H1 (cell line): ENCODE results near the gene CNGA4. TPM values are rescaled to one million over a fixed set of nuclear protein-coding genes. Genes with fewer than 3 reads are reported as not detected.

Experiments
- CTCF ChIA-PET: fragments of 300-600 bp; sonication (Branson Sonifier 250); formaldehyde crosslinking; loops from one replicate; lab custom pipeline; 2021; ENCODE audit not compliant: partially characterized antibody; lab: Charles Lee
- POLR2A ChIA-PET: fragments of 300-600 bp; sonication (Branson Sonifier 250); formaldehyde crosslinking; loops from one replicate; lab custom pipeline; 2021; ENCODE audit warnings: inconsistent platforms; ENCODE audit not compliant: partially characterized antibody; lab: Charles Lee
- DNase-seq, 2 experiments: peaks; one replicate each; pipeline versions ENCODE4 v3.0.0 to v3.0.0-alpha.2; 2010 to 2022; ENCODE audit warnings: low spot score in 2 of 2, low read depth in 1 of 2, mixed read lengths in 1 of 2
- FAIRE-seq: peaks from 2 replicates; lab custom pipeline; 2011; peaks lifted over from hg19 to GRCh38; lab: Jason Lieb, UNC
- H2AFZ ChIP-seq: 2 replicates; pipeline ENCODE4 v1.8.1; 2012; ENCODE audit warnings: low read length, inconsistent platforms
- H2AK5ac ChIP-seq: 2 replicates; pipeline ENCODE4 v1.6.1; 2013; ENCODE audit warnings: low read depth, low read length
- H2BK120ac ChIP-seq: replicated peaks from 2 replicates; pipeline ENCODE3; 2013; ENCODE audit warnings: low read depth, low read length, inconsistent platforms
- H2BK12ac ChIP-seq: 2 replicates; pipeline ENCODE4 v1.6.1; 2013; ENCODE audit warnings: low read depth, low read length
- H2BK15ac ChIP-seq: 2 replicates; pipeline ENCODE4 v1.6.1; 2013; ENCODE audit warnings: low read length
- H2BK20ac ChIP-seq: 2 replicates; pipeline ENCODE4 v1.6.1; 2013; ENCODE audit warnings: low read length
- H2BK5ac ChIP-seq: 2 replicates; pipeline ENCODE4 v1.6.1; 2013; ENCODE audit warnings: low read depth, low read length
- H3K14ac ChIP-seq: 2 replicates; pipeline ENCODE4 v1.6.1; 2013; ENCODE audit warnings: inconsistent platforms; ENCODE audit not compliant: insufficient read length
- H3K18ac ChIP-seq: 2 replicates; pipeline ENCODE4 v1.6.1; 2013; ENCODE audit warnings: low read length; ENCODE audit errors: extremely low read depth
- H3K23ac ChIP-seq: 2 replicates; pipeline ENCODE4 v1.6.1; 2013; ENCODE audit warnings: inconsistent platforms; ENCODE audit not compliant: insufficient read length
- H3K23me2 ChIP-seq: 2 replicates; pipeline ENCODE4 v1.6.1; 2013; ENCODE audit warnings: low read depth, low read length
- H3K27ac ChIP-seq: 2 replicates; pipeline ENCODE4 v1.6.1; 2011; ENCODE audit warnings: low read depth, low read length, inconsistent platforms
- H3K27me3 ChIP-seq, 4 experiments: replicated peaks in 1 of 4; 1 replicate in 1 of 4; 2 replicates in 3 of 4; pipeline versions ENCODE4 v1.6.1 to v1.8.1; 2011 to 2013; ENCODE audit warnings: low read length in 3 of 4, mild to moderate bottlenecking in 3 of 4, inconsistent platforms in 2 of 4, mixed read lengths in 2 of 4, moderate library complexity in 1 of 4; ENCODE audit not compliant: control insufficient read depth in 3 of 4, insufficient read depth in 3 of 4; ENCODE audit errors: extremely low read depth in 1 of 4
- H3K36me3 ChIP-seq, 4 experiments: 2 replicates each; pipeline versions ENCODE4 v1.6.1 to v1.8.1; 2011 to 2013; ENCODE audit warnings: mild to moderate bottlenecking in 4 of 4, low read length in 3 of 4, moderate library complexity in 2 of 4, control low read depth in 1 of 4, inconsistent platforms in 1 of 4; ENCODE audit not compliant: insufficient read depth in 4 of 4, control insufficient read depth in 2 of 4
- H3K4ac ChIP-seq: replicated peaks from 2 replicates; pipeline ENCODE3; 2013; ENCODE audit warnings: low read length, low read depth, mixed read lengths, inconsistent platforms; ENCODE audit not compliant: insufficient read length
- H3K4me1 ChIP-seq, 4 experiments: replicated peaks in 1 of 4; 1 replicate in 1 of 4; 2 replicates in 3 of 4; pipeline versions ENCODE4 v1.6.1 to v1.8.1; 2011 to 2013; ENCODE audit warnings: low read length in 3 of 4, inconsistent platforms in 2 of 4, mixed read lengths in 1 of 4; ENCODE audit not compliant: insufficient read depth in 4 of 4, control insufficient read depth in 3 of 4
- H3K4me2 ChIP-seq, 2 experiments: 2 replicates each; pipeline versions ENCODE4 v1.6.1 to v1.8.1; 2011 to 2013; ENCODE audit warnings: low read depth in 2 of 2, low read length in 2 of 2, control low read depth in 1 of 2, inconsistent platforms in 1 of 2, mild to moderate bottlenecking in 1 of 2; ENCODE audit not compliant: insufficient read depth in 1 of 2
- H3K4me3 ChIP-seq, 4 experiments: fragments of 200-600, 300-600 bp in 1 of 4; sonication (generic), shearing (Covaris generic), sonication (Bioruptor Twin) in 1 of 4; 2 replicates each; pipeline versions ENCODE4 v1.5.1 to v1.8.1; 2011 to 2016; ENCODE audit warnings: low read length in 4 of 4, low read depth in 3 of 4, control low read depth in 2 of 4, inconsistent platforms in 2 of 4, mild to moderate bottlenecking in 2 of 4, mixed read lengths in 1 of 4, moderate library complexity in 1 of 4; ENCODE audit not compliant: insufficient read depth in 2 of 4; ENCODE audit errors: extremely low read depth in 1 of 4
- H3K56ac ChIP-seq: replicated peaks from 2 replicates; pipeline ENCODE3; 2013; ENCODE audit warnings: low read depth, mild to moderate bottlenecking, mixed read lengths, low read length, inconsistent platforms; ENCODE audit not compliant: insufficient read length
- H3K79me1 ChIP-seq: 2 replicates; pipeline ENCODE4 v1.6.1; 2013; ENCODE audit warnings: low read depth, low read length, control low read depth
- H3K79me2 ChIP-seq, 2 experiments: 2 replicates each; pipeline versions ENCODE4 v1.6.1 to v1.8.1; 2012 to 2013; ENCODE audit warnings: low read length in 2 of 2, mild to moderate bottlenecking in 2 of 2, inconsistent platforms in 1 of 2; ENCODE audit not compliant: insufficient read depth in 2 of 2, control insufficient read depth in 1 of 2
- H3K9ac ChIP-seq, 4 experiments: replicated peaks in 1 of 4; 1 replicate in 1 of 4; 2 replicates in 3 of 4; pipeline versions ENCODE4 v1.6.1 to v1.8.1; 2011 to 2013; ENCODE audit warnings: low read depth in 3 of 4, low read length in 3 of 4, control low read depth in 2 of 4, mild to moderate bottlenecking in 2 of 4, moderate library complexity in 2 of 4, inconsistent platforms in 1 of 4; ENCODE audit errors: extremely low read depth in 1 of 4
- H3K9me3 ChIP-seq, 2 experiments: 2 replicates each; pipeline versions ENCODE4 v1.6.1 to v1.8.1; 2012 to 2013; ENCODE audit warnings: mild to moderate bottlenecking in 2 of 2, moderate library complexity in 2 of 2, control low read depth in 1 of 2, inconsistent platforms in 1 of 2, low read depth in 1 of 2, low read length in 1 of 2, mixed read lengths in 1 of 2; ENCODE audit not compliant: insufficient read depth in 2 of 2
- H4K20me1 ChIP-seq, 2 experiments: replicated peaks in 1 of 2; 2 replicates each; pipeline versions ENCODE3 to v1.8.1; 2011 to 2013; ENCODE audit warnings: inconsistent platforms in 2 of 2, low read length in 2 of 2, mild to moderate bottlenecking in 1 of 2; ENCODE audit not compliant: insufficient read depth in 2 of 2, control insufficient read depth in 1 of 2
- H4K5ac ChIP-seq: 2 replicates; pipeline ENCODE4 v1.6.1; 2013; ENCODE audit warnings: low read length, low read depth, mixed read lengths, inconsistent platforms; ENCODE audit not compliant: insufficient read length
- H4K8ac ChIP-seq: 2 replicates; pipeline ENCODE4 v1.8.0; 2013; ENCODE audit warnings: mild to moderate bottlenecking, moderate library complexity, low read length, inconsistent platforms; ENCODE audit not compliant: insufficient read depth; ENCODE audit errors: extremely low read depth
- H4K91ac ChIP-seq: replicated peaks from 2 replicates; pipeline ENCODE3; 2013; ENCODE audit warnings: low read length, mixed read lengths, inconsistent platforms; ENCODE audit not compliant: insufficient read length
- BACH1 ChIP-seq: IDR thresholded peaks from 2 replicates; pipeline ENCODE4 v1.6.1; 2012; ENCODE audit warnings: low read length, improper control_type of control experiment
- CHD1 ChIP-seq: IDR thresholded peaks from 2 replicates; pipeline ENCODE4 v1.6.1; 2012; ENCODE audit warnings: low read depth, low read length, improper control_type of control experiment
- GABPA ChIP-seq: IDR thresholded peaks from 2 replicates; pipeline ENCODE4 v1.6.1; 2011; ENCODE audit warnings: mild to moderate bottlenecking, low read length, moderate library complexity, borderline replicate concordance; ENCODE audit not compliant: insufficient read depth
- HDAC6 ChIP-seq: IDR thresholded peaks from one replicate; pipeline ENCODE4 v1.7.1; 2012; ENCODE audit warnings: low read depth, mild to moderate bottlenecking, inconsistent platforms, low read length, moderate library complexity
- RAD21 ChIP-seq, 2 experiments: IDR thresholded peaks in 1 of 2; conservative IDR thresholded peaks in 1 of 2; 2 replicates each; pipeline ENCODE4 v1.6.1; 2011; ENCODE audit warnings: low read depth in 2 of 2, low read length in 2 of 2, improper control_type of control experiment in 1 of 2, inconsistent platforms in 1 of 2, mild to moderate bottlenecking in 1 of 2, moderate library complexity in 1 of 2
- SRF ChIP-seq: IDR thresholded peaks from 2 replicates; pipeline ENCODE4 v1.6.1; 2011; ENCODE audit warnings: mild to moderate bottlenecking, low read depth, low read length, moderate library complexity
- ZNF274 ChIP-seq: IDR thresholded peaks from 2 replicates; pipeline ENCODE4 v1.7.0; 2012; ENCODE audit warnings: low read length, borderline replicate concordance; ENCODE audit errors: extremely low read depth
- WGBS, 2 experiments: shearing (Covaris generic) in 1 of 2; methylation state at CpG; one replicate each; pipeline versions ENCODE4 v1.1.6 to v1.1.7; 2013 to 2015; ENCODE audit warnings: low lambda C conversion rate in 2 of 2, mixed read lengths in 2 of 2, inconsistent platforms in 1 of 2, low coverage in 1 of 2, missing lambda C conversion rate in 1 of 2; ENCODE audit not compliant: insufficient replicate concordance in 2 of 2, insufficient coverage in 1 of 2, insufficient read length in 1 of 2; ENCODE audit errors: extremely low coverage in 1 of 2, missing lambda C conversion rate in 1 of 2; 5-methylcytosine and 5-hydroxymethylcytosine counted together
- polyA plus RNA-seq, 7 experiments: library from polyadenylated mRNA; depleted of rRNA in 3 of 7; stranded (reverse) in 5 of 7; unstranded in 2 of 7; fragments of >200 nt in 5 of 7; fragments of 200-250 nt in 2 of 7; gene quantifications; 1 replicate in 5 of 7; 2 replicates in 1 of 7; 4 replicates in 1 of 7; pipeline versions ENCODE4 v1.2.1 to v1.2.3, GENCODE V29; 2011 to 2013; ENCODE audit warnings: missing spikeins in 2 of 7, mixed read lengths in 2 of 7
- total RNA-seq: library from RNA; stranded (reverse); fragmentation: NEBNext Ultra II Directional; extraction: Animal tissue kit (Norgen Biotek cat#: 25700); gene quantifications from 2 replicates; pipeline ENCODE4 v1.2.1, GENCODE V29; 2021

The CNGA4 gene
- total and polyA plus RNA-seq, 2 of the 8 experiments (the other 6 are each of a cell fraction or from before 2014, with no cell fraction given), result 0.29 TPM; not detected in 1

DNA sequence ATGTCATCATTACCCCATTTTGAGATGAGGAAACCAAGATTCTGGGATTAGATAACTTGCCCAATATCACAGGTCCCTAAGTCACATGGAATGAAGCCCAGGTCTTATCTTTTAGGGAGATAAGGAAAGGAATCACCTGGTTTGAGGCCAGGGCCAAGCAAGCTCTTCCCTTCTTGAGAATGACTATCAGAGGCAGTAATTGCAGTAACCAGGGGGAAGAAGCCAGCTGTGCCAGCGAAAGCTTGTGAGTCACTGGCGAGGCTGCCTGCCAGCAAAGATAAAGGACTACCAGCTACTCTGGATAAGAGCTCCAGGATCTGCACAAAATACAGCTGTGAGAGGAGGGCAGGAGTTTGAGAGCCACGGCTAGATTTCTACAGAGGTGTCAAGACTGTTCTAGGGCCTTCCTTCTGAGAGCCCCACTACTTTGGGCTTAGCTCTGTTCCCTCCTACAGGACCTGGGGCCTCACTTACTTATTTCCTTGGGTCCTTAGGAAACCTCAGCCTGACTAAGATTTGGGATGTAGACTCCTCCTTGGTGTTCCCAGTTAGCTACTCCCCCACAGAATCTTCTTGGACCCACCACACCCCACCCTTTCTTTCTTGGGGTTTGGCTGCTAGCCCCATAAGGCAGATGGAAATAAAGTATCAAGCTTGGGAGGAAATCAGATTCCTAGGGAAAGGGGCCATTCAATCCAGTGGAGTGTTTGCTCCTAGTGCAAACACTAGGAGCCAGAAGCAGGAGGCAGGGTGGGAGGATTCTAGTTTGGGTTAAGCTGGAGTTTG is 11.1 kb downstream of the CNGA4 start:
- Histone ChIP-seq H2BK120ac (no peak overlapping the region), H3K27me3 (no peaks in the 10 kb centered on the region), H4K8ac (no peak overlapping the region; the same call in 1 of the 2 replicates), H3K27ac (no peak overlapping the region), H3K9ac (no peak overlapping the region), H4K20me1 (no peaks in the 10 kb centered on the region), H2AFZ (no peak overlapping the region), H4K91ac (no peak overlapping the region), H2BK12ac (no peak overlapping the region), H3K4ac (no peak overlapping the region), H3K14ac (no peak overlapping the region), H3K79me1 (no peaks in the 10 kb centered on the region), H3K56ac (no peak overlapping the region), H2BK5ac (no peak overlapping the region), H2BK20ac (no peak overlapping the region), H2AK5ac (no peak overlapping the region), H2BK15ac (no peak overlapping the region), H3K4me1 (no peaks in the 10 kb centered on the region), H3K23ac (no peak overlapping the region), H3K18ac (no peak overlapping the region), H3K4me2 (no peak overlapping the region), H3K23me2 (no peaks in the 10 kb centered on the region), H3K9me3 (no peaks in the 10 kb centered on the region), H4K5ac (no peak overlapping the region), H3K36me3 (no peaks in the 10 kb centered on the region), H3K4me3 (no peak overlapping the region), H3K79me2 (no peaks in the 10 kb centered on the region)
- ChIA-PET POLR2A (interaction anchor here (0.5 kb wide), 1 partner anchor 123 kb away, joined by 3 read pairs; no protein-coding TSS in a partner anchor), CTCF (interaction anchor here (0.7 to 14.4 kb wide), 29 partner anchors 8 to 258 kb away, joined by 3 to 166 read pairs (median 11); partner anchors contain the start of genes C11orf42, CAVIN3, CCKBR and CNGA4)
- no peak for TF ChIP-seq RAD21 (IDR thresholded peaks at IDR 0.05 in 1 of 2, conservative IDR thresholded peaks at IDR 0.05 in 1 of 2; ENCODE audit: low read depth in 2 of 2, low read length in 2 of 2)
- no peak for TF ChIP-seq CHD1
- TF ChIP-seq ZNF274, result no peak
- no peak for TF ChIP-seq GABPA
- no peak for TF ChIP-seq SRF
- TF ChIP-seq BACH1, result no peak
- TF ChIP-seq HDAC6, result no peak
- DNase-seq (no peak), FAIRE-seq (no peak)
- 81% methylated on average over 3 of the region's 3 CpGs; no CpG with 5 or more reads in 1 of the 2 experiments for whole genome bisulfite sequencing, 2 experiments
